ENCODE measurements around the gene PARP1.
"Not testable (repeated sequence)": the region's sequence is repeated elsewhere in the genome, so short reads cannot be mapped to it uniquely, and the experiment has no call there.

PARP1 gene

DNA sequence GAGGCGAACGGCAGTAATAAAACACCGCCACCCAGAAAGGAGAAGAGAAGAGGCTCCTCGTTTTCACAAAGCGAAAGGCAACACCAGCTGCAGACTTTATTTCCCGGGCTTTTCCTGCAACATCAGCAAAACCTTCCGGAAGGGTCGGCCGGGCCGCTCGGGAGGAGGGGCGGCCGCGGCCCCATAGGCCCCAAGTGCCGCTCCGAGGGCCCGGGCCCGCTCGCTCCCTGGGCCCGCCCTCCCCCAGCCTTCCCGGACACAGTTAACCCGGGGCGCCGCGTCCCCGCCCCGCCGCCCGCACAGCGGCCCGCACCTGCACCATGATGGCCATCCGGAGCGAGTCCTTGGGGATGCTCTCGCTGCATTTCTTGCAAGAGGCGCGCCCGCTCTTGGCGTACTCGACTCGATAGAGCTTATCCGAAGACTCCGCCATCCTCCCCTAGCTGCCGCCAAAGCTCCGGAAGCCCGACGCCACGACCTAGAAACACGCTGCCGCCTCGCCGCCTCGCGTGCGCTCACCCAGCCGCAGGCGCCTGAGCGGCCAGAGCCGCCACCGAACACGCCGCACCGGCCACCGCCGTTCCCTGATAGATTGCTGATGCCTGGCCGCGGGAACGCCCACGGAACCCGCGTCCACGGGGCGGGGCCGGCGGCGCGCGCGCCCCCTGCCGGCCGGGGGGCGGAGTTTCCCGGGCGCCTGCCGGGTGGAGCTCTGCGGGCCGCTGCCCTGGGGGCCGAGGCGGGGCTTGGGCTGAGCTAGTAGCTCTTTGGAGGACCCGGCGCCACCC, at the start of gene PARP1:
Gene PARP1, minus strand, starts transcription at position 597 of the 788 bp plus-strand sequence. Its CDS starts 164 bp downstream, at position 433.
- peak; percentile 80 for DNase-seq

DNA sequence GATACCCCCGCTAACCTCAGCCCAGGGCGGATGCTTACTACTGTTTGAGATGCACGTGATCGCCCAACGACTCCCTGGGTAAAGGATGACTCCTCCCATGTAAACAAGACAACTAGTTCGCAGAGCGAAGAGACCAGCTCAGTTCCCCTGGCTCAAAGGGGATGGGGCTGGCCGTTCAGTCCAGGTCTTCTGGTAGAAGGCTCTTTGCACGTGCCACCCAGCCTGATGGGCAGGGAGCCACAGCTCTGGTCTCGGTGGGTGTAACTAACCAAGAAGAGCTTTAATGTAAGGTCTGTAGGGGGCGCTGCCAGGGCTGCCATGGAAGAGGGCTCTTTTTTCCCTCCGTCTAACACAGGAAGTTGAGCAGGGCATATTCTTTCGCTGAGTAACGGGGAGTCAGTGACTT, 49.4 kb upstream of the PARP1 start:
- DNase-seq = no peak

DNA sequence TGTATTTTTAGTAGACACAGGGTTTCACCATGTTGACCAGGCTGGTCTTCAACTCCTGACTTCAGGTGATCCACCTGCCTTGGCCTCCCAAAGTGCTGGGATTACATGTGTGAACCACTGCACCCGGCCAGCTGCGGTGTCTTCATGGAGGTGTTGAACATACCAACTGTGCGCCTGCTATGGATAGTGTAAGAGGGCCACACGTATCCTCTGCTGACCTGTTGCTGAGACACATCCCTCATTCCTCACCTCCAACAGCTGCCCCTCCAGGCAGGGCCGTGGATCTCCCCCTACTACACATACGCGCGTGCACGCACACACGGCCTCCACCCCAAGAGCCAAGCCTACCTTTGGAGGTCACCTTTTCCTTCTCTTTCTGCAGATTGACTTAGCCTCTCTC, 48.0 kb upstream of the PARP1 start:
- no peak for DNase-seq

DNA sequence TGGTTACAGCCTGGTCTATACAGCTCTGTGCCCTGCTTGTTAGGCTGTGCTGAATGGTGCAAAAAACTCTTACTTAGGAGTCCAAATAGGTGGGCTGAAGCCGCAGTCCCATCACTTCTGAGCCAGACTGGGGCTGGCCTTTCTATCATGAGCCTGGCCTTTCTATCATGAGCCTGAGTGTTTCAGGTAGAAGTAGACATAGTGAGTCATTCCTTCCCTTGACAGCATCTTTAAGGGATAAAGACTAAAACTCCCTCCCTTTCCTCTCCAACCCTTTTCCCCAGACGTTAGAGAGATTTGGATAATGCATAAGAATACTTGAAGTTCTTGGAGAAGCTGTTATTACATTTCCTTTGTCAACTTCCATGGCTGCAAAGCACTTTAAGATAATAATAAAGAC, 46.5 kb upstream of the PARP1 start:
- no peak for DNase-seq

DNA sequence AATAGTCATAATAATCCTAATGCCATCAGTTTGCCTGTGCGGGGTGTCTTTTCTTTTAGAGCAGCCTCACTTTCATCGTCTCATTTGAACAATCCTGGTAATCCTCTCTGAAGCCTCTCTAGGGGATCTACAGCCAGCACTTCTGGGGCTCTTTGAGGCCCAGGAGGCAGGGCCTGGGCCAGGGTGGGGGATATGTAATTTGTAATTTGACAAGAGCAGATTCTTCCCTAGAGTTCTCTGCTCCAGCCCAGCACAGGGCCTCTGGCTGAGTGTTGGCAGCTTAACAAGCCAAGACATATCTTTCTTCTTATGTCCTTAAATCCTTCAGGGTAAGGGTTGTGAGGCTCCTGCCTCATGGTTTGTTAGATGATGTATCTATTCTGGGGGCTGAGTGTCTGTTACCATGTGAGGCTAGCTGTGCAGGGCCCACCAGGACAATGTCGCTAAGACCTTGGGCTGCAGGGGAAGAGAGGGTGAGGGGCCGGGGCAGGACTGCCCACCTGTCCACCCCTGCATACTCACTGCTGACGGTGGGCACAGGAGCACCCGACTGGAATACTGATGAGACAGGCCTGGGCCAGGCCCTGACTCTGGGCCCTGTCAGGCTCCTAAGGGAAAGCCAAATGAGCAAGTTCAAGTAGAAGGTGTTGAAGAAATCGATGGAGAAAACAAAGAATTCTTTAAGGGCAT, 45.3 kb upstream of the PARP1 start:
- no peak for DNase-seq

DNA sequence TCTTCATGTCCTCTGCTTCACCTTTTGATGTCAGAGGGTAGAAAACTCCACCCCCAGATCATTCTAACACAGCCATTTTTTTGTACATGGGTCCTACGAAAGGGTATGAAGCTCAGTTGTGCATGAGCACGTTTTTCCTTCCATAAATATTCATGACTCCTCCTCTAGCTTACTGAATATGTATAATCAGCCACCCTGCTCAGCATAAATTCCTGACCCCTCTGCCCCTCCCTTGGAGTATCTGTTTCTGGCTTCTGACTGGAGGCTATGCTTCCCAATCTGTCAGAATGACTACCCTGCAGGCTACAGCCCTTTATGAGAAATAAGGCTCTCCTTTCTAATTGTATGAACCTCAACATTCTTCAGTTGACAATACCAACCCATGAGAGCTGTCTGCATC, 42.8 kb upstream of the PARP1 start:
- DNase-seq = no peak

DNA sequence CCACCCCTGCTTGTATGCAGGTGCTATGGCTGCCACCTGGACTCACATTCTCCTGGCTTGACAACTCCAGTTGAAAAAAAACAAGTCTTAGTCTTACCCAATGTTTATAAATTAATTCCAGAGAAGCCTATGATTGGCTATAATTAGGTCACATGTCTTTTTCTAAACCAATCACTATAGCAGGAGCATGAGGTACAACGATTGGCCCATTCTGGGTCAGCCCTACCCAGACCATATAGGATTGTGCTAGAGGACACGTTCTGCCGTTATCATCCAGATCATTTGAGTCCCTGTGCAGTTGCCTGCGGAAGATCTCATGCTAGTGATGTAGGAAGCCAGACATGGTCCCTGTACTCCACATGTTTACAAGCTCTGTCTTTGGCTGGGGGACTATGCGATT, 41.9 kb upstream of the PARP1 start:
- no peak for DNase-seq

DNA sequence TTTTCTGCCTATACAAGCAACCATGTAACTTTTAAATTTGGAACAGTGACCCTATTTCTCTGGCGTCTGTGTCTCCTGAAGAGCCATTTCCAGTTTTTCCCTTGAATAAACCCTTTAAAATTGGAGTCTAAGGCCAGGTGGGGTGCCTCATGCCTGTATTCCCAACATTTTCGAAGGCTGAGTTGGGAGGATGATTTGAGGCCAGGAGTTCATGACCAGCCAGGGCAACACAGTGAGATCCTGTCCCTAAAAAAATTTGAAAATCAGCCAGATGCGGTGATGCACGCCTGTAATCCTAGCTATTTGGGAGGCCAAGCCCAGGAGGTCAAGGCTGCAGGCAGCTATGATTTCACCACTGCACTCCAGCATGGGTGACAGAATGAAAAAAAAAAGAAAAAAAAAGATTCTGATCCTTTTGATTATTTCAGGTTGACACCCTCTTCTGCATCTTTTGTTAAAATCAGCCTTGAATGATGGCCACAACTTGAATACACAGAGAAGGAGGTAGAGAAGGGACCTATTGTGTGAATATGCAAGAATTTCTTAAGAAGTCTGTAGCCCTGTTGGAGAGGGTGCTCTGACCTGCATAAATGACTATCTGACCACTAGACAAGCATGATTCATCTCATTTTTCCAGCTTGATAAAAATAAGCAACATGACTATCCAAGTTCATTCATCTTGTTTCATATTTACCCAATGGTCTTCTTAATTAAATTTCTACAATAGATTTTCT, 40.2 kb upstream of the PARP1 start:
- no peak for DNase-seq

DNA sequence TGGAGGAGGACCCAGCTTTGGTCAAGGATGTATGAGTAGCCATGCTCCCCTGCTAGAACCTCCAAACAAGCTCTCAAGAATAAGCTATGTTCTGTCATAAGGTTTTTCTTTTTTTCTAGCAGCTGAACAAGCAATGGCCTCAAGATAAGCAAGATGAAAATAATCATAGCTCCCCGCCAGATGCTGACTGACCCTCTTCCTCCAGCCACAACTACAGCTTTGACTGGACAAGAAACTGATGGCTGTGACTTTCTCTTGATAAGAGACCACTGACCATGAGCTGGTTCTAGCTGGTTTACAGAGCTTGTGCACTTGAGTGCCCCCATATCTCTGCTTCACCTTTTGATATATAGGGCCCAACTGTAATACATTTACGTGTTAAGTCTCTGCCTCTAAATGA, 38.2 kb upstream of the PARP1 start:
- no peak for DNase-seq

DNA sequence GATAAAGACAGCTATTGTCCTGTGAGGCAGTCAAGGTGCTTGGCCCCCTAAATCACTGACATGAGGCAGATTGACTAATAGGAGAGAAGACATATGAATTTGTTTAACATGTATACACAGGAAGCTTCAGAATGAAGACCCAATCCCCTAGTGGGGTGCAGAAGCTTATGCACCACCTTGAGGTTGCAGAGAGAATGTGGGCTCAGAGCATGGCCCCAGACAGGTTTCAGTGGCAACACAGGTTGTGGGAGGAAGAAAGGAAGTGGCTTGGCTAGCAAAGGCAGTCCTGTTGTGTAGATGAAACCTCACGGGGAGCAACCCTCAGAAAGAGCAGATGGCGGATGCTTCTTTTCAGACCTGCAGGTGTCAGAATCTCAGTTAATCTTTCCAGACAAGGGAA, 37.0 kb upstream of the PARP1 start:
- peak; percentile 20 for DNase-seq

DNA sequence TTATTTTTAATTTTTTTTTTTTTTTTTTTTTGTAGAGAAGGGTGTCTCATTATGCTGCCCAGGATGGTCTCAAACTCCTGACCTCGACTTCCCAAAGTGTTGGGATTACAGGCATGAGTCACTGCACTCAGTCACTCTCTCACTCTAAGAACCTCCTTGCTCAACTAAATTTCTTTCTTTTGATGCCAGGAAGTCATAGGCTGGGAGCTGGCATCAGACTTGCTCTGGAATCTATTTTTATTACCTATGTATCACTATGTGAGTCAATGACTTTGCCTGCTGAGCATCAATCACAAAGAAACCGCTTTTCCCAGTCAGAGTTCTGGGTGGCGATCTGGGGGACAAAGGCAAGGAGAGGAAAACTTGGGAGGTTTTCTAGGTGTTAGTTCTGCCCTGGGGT, 35.5 kb upstream of the PARP1 start:
- no peak for DNase-seq

DNA sequence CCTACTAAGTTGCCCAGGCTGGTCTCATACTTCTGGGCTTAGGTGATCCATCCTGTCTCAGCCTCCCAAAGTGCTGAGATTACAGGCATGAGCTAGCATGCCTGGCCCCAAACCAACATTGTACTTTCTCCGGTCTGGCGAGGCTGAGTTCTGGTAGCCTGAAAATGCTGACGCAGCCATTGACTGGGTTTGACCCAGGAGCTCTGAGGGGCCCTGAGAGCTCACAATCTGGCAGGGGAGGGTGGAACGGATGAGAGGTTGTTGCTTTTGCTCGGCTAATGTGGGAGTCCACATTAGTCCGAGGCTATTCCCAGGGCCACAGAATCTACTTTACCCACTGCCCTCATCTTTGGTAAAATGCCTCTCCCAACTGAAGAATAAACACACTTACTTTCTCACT, 35.1 kb upstream of the PARP1 start:
- no peak for DNase-seq

DNA sequence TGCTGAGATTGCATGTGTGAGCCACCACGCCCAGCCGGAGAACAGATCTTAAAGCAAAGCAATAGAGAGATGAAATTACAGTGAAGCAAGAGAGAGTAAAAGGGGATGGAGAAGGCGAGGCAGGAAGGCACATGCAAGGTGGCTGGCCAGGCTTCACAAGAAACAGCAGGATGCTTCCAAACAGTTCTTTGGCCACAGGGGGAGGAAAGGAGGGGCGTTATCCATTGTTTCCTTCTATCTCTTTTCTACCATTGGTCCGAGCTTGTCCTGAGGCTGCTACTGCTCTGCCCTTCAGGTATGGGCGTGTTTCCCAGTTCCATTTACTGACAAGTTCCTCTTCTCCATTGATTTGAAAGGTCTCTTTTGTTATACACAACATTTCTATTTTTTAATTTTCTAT, 33.7 kb upstream of the PARP1 start:
- no peak for DNase-seq

DNA sequence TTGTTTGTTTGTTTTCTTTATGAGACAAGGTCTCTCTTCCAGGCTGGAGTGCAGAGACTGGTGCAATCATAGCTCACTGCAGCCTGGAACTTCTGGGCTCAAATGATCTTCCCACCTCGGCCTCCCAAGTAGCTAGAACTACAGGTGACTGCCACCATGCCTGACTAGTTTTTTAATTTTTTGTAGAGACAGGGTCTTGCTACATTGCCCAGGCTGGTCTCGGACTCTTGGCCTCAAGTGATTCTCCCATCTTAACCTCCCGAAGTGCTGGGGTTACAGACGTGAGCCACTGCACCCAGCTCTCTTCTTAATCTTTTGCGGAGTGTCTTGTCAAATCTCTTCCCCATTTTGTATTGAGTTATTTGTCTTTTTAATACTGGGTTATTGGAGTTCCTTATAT, 32.6 kb upstream of the PARP1 start:
- DNase-seq = no peak

DNA sequence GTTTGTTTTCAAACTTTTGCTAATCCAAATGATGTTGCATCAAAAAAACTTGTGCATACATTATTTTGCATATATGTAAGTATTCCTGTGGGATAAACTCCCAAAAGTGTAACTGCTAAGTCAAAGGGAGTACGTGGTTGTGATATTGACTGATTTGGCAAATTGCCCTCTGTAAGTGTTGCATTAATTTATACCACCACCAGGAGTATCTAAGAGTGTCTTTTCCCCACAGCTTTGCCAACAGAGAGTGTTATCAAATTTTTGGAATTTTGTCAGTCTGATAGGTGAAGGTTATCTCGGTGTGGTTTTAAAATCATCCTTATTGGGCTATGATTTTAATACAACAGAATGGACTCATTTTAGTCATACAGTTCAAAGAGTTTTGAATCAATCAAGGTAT, 30.1 kb upstream of the PARP1 start:
- DNase-seq = no peak

DNA sequence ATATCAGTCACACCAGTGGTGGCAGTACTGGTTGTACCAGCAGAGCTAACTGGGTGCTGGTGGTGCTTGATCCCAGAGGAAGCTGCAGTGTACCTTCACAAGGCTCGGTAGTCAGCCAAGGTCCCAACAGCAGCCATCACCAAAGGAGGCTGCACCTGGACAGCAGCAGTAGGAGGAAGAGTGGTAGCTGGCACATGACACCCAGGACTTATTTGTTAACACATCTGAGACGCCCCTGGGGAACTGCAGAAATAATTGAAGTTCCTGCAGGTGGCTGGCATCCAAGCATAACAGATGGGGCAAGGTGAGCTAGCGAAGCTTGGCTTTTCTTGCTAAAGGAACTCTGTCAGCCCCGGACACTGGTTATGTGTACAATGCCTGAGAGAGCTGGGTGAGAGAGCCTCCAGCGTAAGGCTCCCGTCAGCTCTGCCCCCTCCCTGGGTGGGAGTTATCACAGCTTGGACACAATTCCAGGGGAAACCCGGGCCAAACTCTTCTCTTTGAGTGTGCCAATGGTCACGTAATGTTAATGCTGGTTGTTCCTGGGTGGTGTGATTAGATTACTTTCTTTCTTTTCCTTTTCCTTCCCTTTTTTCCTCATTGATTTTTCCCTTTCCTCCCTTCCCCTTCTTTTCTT, 29.1 kb upstream of the PARP1 start:
- DNase-seq = no peak

DNA sequence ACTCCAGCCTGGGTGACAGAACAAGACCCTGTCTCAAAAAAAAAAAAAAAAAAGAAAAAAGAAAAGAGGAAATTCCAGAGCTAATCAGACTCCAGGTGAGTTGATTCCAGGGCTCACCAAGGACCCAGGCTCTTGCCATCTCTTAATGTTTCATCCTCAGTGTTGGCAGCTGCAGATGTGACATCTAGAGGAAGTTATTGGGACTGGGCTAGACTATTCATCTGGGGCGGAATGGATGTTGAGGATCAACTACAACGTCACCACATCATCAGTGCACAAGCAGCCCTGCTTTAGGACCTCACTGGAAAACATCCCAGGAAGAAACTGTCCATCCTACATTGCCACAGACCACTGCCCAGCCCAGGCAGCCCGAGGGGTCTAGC, 28.6 kb upstream of the PARP1 start:
- no peak for DNase-seq

DNA sequence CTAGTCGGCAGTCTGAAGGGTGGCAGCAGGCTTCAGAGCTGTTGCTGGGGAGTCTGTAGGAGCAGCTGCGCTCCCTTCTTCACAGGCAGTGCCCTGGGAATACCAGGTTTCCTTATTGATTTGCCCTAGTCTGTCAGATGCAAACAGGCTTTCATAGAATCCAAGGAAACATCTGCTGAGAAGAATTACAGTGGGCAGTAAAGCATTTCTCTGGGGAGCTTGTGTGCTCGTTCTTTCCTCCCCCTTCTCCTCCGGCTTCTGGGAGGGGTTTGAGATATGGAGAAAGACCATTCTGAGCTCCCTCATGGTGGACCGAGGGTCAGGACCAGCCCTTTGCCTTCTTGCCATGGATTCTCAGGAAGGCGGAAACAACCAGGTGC, 25.4 kb upstream of the PARP1 start:
- DNase-seq = no peak

DNA sequence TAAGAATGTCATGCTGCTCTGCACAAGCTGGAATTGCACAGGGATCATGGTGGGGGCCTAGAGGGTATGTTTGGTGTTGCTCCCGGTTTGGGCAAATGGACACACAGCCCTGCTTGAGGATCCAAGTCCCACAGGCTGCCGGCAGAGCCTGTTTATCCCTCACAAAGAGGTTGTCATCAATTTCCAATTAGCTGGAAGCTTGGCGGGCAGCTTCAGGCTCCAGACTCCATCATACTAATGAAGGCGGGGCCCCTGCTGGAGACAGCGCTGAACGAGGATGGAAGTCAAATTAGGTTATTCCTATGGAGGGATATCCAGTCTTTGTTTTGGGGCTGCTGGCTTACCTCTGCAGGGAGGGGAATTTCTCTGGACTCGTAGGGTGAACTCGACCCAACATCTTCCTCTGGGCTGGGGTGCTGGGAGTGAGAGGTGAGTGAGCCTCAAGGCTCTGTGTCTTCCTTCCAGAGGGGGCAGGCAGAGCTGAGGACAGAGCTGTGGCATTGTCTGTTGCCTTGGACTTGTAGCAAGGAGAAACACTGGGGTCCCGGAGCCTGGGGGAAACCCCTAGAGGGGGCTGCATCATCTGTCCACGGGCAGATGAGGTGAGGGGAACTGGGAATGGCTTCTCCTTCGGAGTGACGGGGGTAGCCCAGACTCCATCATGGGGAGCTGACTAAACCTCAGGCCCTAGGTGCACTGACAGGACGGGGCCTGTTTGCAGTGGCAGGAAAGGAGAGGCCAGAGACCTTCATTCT, 24.9 kb upstream of the PARP1 start:
- no peak for DNase-seq

DNA sequence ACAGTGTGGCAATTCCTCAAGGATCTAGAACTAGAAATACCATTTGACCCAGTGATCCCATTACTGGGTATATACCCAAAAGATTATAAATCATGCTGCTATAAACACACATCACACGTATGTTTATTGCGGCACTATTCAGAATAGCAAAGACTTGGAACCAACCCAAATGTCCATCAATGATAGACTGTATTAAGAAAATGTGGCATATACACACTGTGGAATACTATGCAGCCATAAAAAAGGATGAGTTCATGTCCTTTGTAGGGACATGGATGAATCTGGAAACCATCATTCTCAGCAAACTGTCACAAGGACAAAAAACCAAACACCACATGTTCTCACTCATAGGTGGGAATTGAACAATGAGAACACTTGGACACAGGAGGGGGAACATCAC, 24.0 kb upstream of the PARP1 start:
- not testable (repeated sequence) for DNase-seq

DNA sequence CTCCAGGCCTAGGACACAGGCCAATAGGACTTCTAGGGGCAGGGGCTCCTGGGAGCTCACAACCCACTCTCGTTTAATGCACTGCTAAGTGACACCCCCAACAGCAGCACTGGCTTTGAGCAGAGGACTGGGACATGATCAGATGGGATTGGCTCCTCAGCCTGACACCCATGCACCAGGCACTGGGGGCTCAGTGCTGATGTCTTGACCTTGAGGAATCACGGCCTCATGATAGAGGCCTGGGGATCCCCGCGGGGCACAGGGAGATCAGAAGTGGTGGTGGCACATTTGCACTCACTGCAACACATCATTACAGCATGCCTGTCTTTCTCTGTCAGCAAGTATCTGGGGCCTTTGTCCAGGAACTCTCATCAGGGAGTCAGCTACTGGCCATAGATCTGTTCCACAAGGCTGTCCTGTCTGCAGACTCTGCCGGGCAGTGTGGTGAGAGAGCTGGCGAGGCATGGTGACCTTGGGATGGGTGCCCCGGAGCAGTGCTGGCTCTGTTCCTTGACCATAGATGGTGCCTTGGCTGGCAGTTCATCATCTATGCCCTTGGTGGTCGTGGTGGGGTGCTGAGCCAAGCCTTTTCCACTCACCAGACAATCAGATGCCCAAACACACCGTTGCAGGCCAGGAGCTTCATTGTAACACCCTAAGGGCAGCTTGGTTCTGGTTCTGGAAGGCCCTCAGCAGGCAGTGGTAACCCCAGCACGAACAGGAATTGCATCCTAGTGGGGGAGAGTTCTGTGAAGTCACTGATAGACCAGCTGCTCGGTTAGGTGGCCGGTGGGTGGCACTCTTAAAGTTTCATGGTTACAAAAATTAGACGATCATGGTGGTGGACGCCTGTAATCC, 22.2 kb upstream of the PARP1 start:
- no peak for DNase-seq

All from NK-92 treated with Interleukin-12 subunit alpha and Interleukin-12 subunit beta, amount 100 ng/mL, for 24 hours (cell line).